Progenitor cell of endocrine pancreas (in vitro differentiated cells): ENCODE measurements around the gene SERINC3. TPM values are rescaled to one million over a fixed set of nuclear protein-coding genes. Genes with fewer than 3 reads are reported as not detected.

Experiments
- DNase-seq: peaks from one replicate; pipeline ENCODE4 v3.0.0; 2021; ENCODE audit warnings: low spot score; ENCODE audit not compliant: unreplicated experiment
- H3K27ac Mint-ChIP-seq: 2 replicates; pipeline ENCODE4 v1.8.0; 2021; ENCODE audit warnings: mild to moderate bottlenecking, moderate library complexity, mixed read lengths
- H3K27me3 Mint-ChIP-seq: 2 replicates; pipeline ENCODE4 v1.8.0; 2021; ENCODE audit warnings: mixed read lengths
- H3K36me3 Mint-ChIP-seq: 2 replicates; pipeline ENCODE4 v1.8.0; 2022; ENCODE audit warnings: mixed read lengths; ENCODE audit not compliant: insufficient read depth
- H3K4me1 Mint-ChIP-seq: 2 replicates; pipeline ENCODE4 v1.8.0; 2021; ENCODE audit warnings: low read depth, mixed read lengths
- H3K4me3 Mint-ChIP-seq: 2 replicates; pipeline ENCODE4 v1.8.0; 2021; ENCODE audit warnings: low read depth, mild to moderate bottlenecking, moderate library complexity, mixed read lengths
- H3K9me3 Mint-ChIP-seq: 2 replicates; pipeline ENCODE4 v1.8.0; 2021; ENCODE audit warnings: low read depth, mixed read lengths
- total RNA-seq: library from RNA; stranded (reverse); gene quantifications from 2 replicates; pipeline ENCODE4 v1.2.1, GENCODE V29; 2021
- TF ChIP-seq, protein P1 (sequence below): fragments of 200-600 bp; sonication (generic); IDR thresholded peaks from one replicate; pipeline ENCODE4 v1.5.0; 2021; ENCODE audit warnings: antibody characterized with exemption, mild to moderate bottlenecking; ENCODE audit not compliant: unreplicated experiment

Gene SERINC3
- total RNA-seq, 1 donor from 2014 or later: 36.8 TPM

DNA sequence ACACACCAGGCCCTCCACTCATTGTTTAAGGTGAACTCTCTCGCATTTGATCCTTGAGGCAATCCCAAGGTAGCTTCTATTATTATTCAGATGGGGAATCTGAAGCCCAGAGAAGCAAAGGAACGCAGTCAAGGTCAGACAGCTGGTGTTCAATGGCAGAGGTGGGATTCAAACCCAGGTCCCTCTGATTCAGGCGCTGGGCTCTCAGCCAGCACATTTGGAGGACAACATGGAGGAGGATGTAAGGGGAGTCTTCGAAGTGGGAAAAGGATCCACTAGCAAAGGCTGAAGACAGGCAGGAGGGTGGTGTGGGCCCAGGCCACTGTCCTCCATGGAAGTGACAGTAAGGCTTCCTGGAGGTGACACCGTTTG, 60.1 kb downstream of the SERINC3 start:
- TF ChIP-seq, protein P1, sequence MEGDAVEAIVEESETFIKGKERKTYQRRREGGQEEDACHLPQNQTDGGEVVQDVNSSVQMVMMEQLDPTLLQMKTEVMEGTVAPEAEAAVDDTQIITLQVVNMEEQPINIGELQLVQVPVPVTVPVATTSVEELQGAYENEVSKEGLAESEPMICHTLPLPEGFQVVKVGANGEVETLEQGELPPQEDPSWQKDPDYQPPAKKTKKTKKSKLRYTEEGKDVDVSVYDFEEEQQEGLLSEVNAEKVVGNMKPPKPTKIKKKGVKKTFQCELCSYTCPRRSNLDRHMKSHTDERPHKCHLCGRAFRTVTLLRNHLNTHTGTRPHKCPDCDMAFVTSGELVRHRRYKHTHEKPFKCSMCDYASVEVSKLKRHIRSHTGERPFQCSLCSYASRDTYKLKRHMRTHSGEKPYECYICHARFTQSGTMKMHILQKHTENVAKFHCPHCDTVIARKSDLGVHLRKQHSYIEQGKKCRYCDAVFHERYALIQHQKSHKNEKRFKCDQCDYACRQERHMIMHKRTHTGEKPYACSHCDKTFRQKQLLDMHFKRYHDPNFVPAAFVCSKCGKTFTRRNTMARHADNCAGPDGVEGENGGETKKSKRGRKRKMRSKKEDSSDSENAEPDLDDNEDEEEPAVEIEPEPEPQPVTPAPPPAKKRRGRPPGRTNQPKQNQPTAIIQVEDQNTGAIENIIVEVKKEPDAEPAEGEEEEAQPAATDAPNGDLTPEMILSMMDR: no peak
- Mint-ChIP-seq H3K27ac (peak overlapping the region; percentile 90), H3K27me3 (no peaks in the 10 kb centered on the region), H3K4me1 (peaks cover 14% of the 10 kb centered on the region), H3K4me3 (no peak overlapping the region), H3K9me3 (no peaks in the 10 kb centered on the region), H3K36me3 (no peaks in the 10 kb centered on the region)
- DNase-seq: no peak

GRCh38 chr20:44461142-44461802, 60.6 kb downstream of the SERINC3 start:
- peak overlapping the region; percentile 90 for H3K27ac Mint-ChIP-seq
- DNase-seq: no peak
- H3K9me3 Mint-ChIP-seq: no peaks in the 10 kb centered on the region
- no peak overlapping the region for H3K4me3 Mint-ChIP-seq
- H3K36me3 Mint-ChIP-seq: no peaks in the 10 kb centered on the region
- TF ChIP-seq, protein P1: peak; percentile 3
- no peaks in the 10 kb centered on the region for H3K27me3 Mint-ChIP-seq
- peaks cover 14% of the 10 kb centered on the region for H3K4me1 Mint-ChIP-seq

- Mint-ChIP-seq H3K4me3 (no peak overlapping the region), H3K4me1 (peaks cover 14% of the 10 kb centered on the region), H3K27ac (peak overlapping the region; percentile 90), H3K9me3 (no peaks in the 10 kb centered on the region), H3K36me3 (no peaks in the 10 kb centered on the region), H3K27me3 (no peaks in the 10 kb centered on the region)
- TF ChIP-seq, protein P1: peak; percentile 27
- no peak for DNase-seq
These were observed 61.1 kb downstream of the SERINC3 start for GRCh38 chr20:44460795-44461141.

GRCh38 chr20:44459271-44459670, 62.6 kb downstream of the SERINC3 start:
- TF ChIP-seq, protein P1: no peak
- Mint-ChIP-seq H3K9me3 (no peaks in the 10 kb centered on the region), H3K36me3 (no peaks in the 10 kb centered on the region), H3K27me3 (no peaks in the 10 kb centered on the region), H3K4me1 (peaks cover 14% of the 10 kb centered on the region), H3K27ac (no peak overlapping the region), H3K4me3 (no peak overlapping the region)
- no peak for DNase-seq

DNA sequence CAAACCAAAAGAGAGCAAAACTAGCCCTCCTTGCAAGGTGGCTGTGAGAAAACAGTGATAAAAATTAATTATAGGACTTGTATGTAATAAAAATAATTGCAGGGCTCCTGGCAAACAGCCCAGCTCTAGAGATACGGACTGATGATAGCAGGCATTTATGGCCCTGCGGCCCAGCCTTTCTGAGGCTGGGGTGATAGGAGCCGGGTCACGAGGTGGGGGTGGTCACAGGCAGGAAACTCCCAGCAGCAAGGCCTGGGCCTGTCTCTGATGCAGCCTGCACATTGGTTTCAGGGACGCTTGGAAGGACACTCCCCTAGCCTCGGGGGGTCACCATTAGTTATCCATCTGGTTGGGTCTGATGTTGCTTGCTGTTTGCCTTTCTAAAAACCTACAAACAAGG, 64.9 kb downstream of the SERINC3 start:
- Mint-ChIP-seq H3K9me3 (no peaks in the 10 kb centered on the region), H3K4me3 (no peak overlapping the region), H3K4me1 (peaks cover 13% of the 10 kb centered on the region), H3K27me3 (no peaks in the 10 kb centered on the region), H3K27ac (no peak overlapping the region), H3K36me3 (no peaks in the 10 kb centered on the region)
- TF ChIP-seq, protein P1: no peak
- DNase-seq: no peak
